ENCODE measurements around the gene NRXN3. TPM values are rescaled to one million over a fixed set of nuclear protein-coding genes. Genes with fewer than 3 reads are reported as not detected.

NRXN3 gene
- total and polyA plus RNA-seq, 2 donors (not counting 1 experiment from before 2014, with no cell fraction given): 0.83 to 34.6 TPM

DNA sequence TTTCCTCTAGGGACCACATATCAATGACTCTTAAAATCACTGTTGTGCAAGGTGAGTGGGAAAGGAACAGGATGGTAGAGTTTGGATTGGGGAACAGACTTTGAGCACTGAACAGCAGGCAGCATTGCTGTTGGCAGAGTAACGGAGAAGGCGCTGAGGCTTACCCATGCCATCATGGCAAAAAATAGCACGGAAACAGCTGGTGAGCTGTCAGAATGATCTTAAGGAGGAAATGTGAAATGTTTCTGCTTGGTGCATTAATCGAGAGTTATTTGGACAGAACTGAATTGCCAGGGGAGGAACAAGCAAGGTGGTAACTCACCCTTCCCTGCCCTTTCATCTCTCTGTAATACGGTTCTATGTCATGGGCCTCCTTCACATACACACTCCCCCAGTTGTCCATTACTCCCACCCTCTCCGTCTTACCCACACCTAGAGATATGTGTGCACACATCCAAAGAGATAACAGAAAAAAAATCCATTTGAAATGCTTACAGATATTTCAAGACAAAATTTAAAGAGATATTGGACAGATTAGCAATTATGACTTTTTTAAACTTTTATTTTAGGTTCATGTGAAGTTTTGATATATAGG lies 1468.6 kb downstream of the NRXN3 start:
- no peak for DNase-seq (ENCODE audit: low read depth in 2 of 2)
- Histone ChIP-seq H4K20me1 (ENCODE audit: control insufficient read depth, extremely low read depth, insufficient read depth, low read length) (no peaks in the 10 kb centered on the region), H3K27ac (ENCODE audit: insufficient read depth, low read length) (no peak overlapping the region), H3K4me3 (replicated peaks in 1 of 4; ENCODE audit: control extremely low read depth in 1 of 4, insufficient read depth in 1 of 4, low read depth in 3 of 4, low read length in 4 of 4) (no peak overlapping the region), H3K36me3 (ENCODE audit: control insufficient read depth, insufficient read depth, low read length) (no peaks in the 10 kb centered on the region), H3K9me3 (ENCODE audit: control insufficient read depth, insufficient read depth, low read depth, low read length) (no peaks in the 10 kb centered on the region), H3K27me3 (ENCODE audit: control insufficient read depth, insufficient read depth, low read length) (no peaks in the 10 kb centered on the region), H3K4me2 (ENCODE audit: extremely low read depth, insufficient read depth, low read length) (no peak overlapping the region), H3K9ac (ENCODE audit: insufficient read depth, low read length) (no peak overlapping the region), H2AFZ (ENCODE audit: low read length) (no peak overlapping the region), H3K4me1 (ENCODE audit: control insufficient read depth, extremely low read depth, insufficient read depth, low read length) (no peaks in the 10 kb centered on the region), H3K79me2 (ENCODE audit: control insufficient read depth, insufficient read depth, low read length) (no peaks in the 10 kb centered on the region)
- TF ChIP-seq EZH2 (IDR thresholded peaks at IDR 0.05; ENCODE audit: low read length, missing control alignments): no peak
- TF ChIP-seq, protein P1, sequence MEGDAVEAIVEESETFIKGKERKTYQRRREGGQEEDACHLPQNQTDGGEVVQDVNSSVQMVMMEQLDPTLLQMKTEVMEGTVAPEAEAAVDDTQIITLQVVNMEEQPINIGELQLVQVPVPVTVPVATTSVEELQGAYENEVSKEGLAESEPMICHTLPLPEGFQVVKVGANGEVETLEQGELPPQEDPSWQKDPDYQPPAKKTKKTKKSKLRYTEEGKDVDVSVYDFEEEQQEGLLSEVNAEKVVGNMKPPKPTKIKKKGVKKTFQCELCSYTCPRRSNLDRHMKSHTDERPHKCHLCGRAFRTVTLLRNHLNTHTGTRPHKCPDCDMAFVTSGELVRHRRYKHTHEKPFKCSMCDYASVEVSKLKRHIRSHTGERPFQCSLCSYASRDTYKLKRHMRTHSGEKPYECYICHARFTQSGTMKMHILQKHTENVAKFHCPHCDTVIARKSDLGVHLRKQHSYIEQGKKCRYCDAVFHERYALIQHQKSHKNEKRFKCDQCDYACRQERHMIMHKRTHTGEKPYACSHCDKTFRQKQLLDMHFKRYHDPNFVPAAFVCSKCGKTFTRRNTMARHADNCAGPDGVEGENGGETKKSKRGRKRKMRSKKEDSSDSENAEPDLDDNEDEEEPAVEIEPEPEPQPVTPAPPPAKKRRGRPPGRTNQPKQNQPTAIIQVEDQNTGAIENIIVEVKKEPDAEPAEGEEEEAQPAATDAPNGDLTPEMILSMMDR (conservative IDR thresholded peaks at IDR 0.05 in 1 of 2, IDR thresholded peaks at IDR 0.05 in 1 of 2; ENCODE audit: low read depth in 1 of 2, low read length in 2 of 2): no peak

DNA sequence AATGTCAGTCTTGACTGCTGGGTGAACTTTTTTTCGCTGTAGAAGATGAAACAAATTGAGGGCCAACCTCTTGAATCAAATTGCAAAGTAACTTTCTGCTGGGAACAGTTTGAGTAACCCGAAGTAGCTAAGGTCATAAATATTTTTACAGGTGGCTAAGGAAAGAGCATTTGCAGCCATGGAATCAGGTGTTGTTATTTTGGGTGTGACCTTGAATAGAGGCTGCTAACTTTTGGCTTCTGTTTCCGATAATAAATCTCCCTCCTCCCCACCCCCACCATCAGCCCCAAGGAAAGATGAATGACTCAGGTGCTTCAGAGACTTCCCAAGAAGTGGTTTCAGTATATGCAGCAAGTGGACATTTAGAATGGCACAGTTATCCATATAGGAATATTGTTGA lies 1469.4 kb downstream of the NRXN3 start:
- Histone ChIP-seq H2AFZ (ENCODE audit: low read length) (no peak overlapping the region), H3K36me3 (ENCODE audit: control insufficient read depth, insufficient read depth, low read length) (no peaks in the 10 kb centered on the region), H3K9ac (ENCODE audit: insufficient read depth, low read length) (no peak overlapping the region), H3K4me2 (ENCODE audit: extremely low read depth, insufficient read depth, low read length) (no peak overlapping the region), H3K79me2 (ENCODE audit: control insufficient read depth, insufficient read depth, low read length) (no peaks in the 10 kb centered on the region), H4K20me1 (ENCODE audit: control insufficient read depth, extremely low read depth, insufficient read depth, low read length) (no peaks in the 10 kb centered on the region), H3K4me3 (replicated peaks in 1 of 4; ENCODE audit: control extremely low read depth in 1 of 4, insufficient read depth in 1 of 4, low read depth in 3 of 4, low read length in 4 of 4) (no peak overlapping the region), H3K9me3 (ENCODE audit: control insufficient read depth, insufficient read depth, low read depth, low read length) (no peaks in the 10 kb centered on the region), H3K4me1 (ENCODE audit: control insufficient read depth, extremely low read depth, insufficient read depth, low read length) (no peaks in the 10 kb centered on the region), H3K27ac (ENCODE audit: insufficient read depth, low read length) (no peak overlapping the region), H3K27me3 (ENCODE audit: control insufficient read depth, insufficient read depth, low read length) (no peaks in the 10 kb centered on the region)
- no peak for TF ChIP-seq EZH2 (IDR thresholded peaks at IDR 0.05; ENCODE audit: low read length, missing control alignments)
- TF ChIP-seq, protein P1 (conservative IDR thresholded peaks at IDR 0.05 in 1 of 2, IDR thresholded peaks at IDR 0.05 in 1 of 2; ENCODE audit: low read depth in 1 of 2, low read length in 2 of 2): no peak
- DNase-seq (ENCODE audit: low read depth in 2 of 2): no peak

DNA sequence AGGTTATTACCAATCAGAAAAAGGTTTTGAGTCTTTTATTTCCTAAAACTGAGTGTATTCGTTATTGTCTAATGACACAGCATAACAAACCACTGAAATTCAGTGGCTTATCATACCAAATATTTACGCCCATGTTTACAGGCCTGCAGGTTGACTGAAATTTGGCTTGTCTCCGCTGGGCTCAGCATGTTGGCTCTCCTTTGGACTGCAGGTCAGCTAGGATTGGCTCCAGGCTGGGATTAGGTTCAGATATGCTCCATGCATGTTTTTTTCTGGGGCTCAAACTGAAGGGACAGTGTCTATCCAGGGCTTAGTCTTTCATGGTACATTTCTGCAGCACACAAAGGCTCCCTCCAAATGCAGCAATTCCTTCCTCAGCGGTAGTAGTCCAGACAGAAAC lies 1471.2 kb downstream of the NRXN3 start:
- H3K27me3 ChIP-seq (ENCODE audit: control insufficient read depth, insufficient read depth, low read length): no peaks in the 10 kb centered on the region
- no peaks in the 10 kb centered on the region for H3K36me3 ChIP-seq (ENCODE audit: control insufficient read depth, insufficient read depth, low read length)
- no peaks in the 10 kb centered on the region for H3K79me2 ChIP-seq (ENCODE audit: control insufficient read depth, insufficient read depth, low read length)
- no peak overlapping the region for H3K27ac ChIP-seq (ENCODE audit: insufficient read depth, low read length)
- no peak overlapping the region for H3K4me2 ChIP-seq (ENCODE audit: extremely low read depth, insufficient read depth, low read length)
- no peaks in the 10 kb centered on the region for H3K4me1 ChIP-seq (ENCODE audit: control insufficient read depth, extremely low read depth, insufficient read depth, low read length)
- H4K20me1 ChIP-seq (ENCODE audit: control insufficient read depth, extremely low read depth, insufficient read depth, low read length): no peaks in the 10 kb centered on the region
- no peak overlapping the region for H2AFZ ChIP-seq (ENCODE audit: low read length)
- no peak for DNase-seq (ENCODE audit: low read depth in 2 of 2)
- no peak for TF ChIP-seq EZH2 (IDR thresholded peaks at IDR 0.05; ENCODE audit: low read length, missing control alignments)
- TF ChIP-seq, protein P1 (conservative IDR thresholded peaks at IDR 0.05 in 1 of 2, IDR thresholded peaks at IDR 0.05 in 1 of 2; ENCODE audit: low read depth in 1 of 2, low read length in 2 of 2): no peak
- H3K9me3 ChIP-seq (ENCODE audit: control insufficient read depth, insufficient read depth, low read depth, low read length): no peaks in the 10 kb centered on the region
- no peak overlapping the region for H3K9ac ChIP-seq (ENCODE audit: insufficient read depth, low read length)
- no peak overlapping the region for H3K4me3 ChIP-seq (replicated peaks in 1 of 4; ENCODE audit: control extremely low read depth in 1 of 4, insufficient read depth in 1 of 4, low read depth in 3 of 4, low read length in 4 of 4)

All from fibroblast of lung (primary cell).